Left ventricle myocardium inferior (tissue), 1 donor: ENCODE data around the gene TEC. TPM values are rescaled to one million over a fixed set of nuclear protein-coding genes. Genes with fewer than 3 reads are reported as not detected.
"Not testable (repeated sequence)": the region's sequence is repeated elsewhere in the genome, so short reads cannot be mapped to it uniquely, and the experiment has no call there.

Experiments used
- DNase-seq: peaks from one replicate; pipeline ENCODE4 v3.0.0-alpha.2; 2020
- H3K27ac ChIP-seq: fragments of 200-600 bp; replicated peaks from 2 replicates; pipeline ENCODE4 v1.8.0; 2021
- H3K27me3 ChIP-seq: fragments of 200-600 bp; 2 replicates; pipeline ENCODE4 v1.8.0; 2021; ENCODE audit warnings: low read depth
- H3K36me3 ChIP-seq: fragments of 200-600 bp; 2 replicates; pipeline ENCODE4 v1.8.0; 2021
- H3K4me1 ChIP-seq: fragments of 200-600 bp; 2 replicates; pipeline ENCODE4 v1.8.0; 2021
- H3K4me3 ChIP-seq: fragments of 200-600 bp; 2 replicates; pipeline ENCODE4 v1.8.0; 2021; ENCODE audit warnings: mild to moderate bottlenecking, moderate library complexity
- H3K9me3 ChIP-seq: fragments of 200-600 bp; replicated peaks from 2 replicates; pipeline ENCODE4 v1.8.0; 2021
- intact Hi-C: fragments of 100-400 bp; cut with micrococcal nuclease; formaldehyde crosslinking; loops from one replicate; pipeline ENCODE4 v1.11.0; 2022
- total RNA-seq: library from RNA; stranded (reverse); fragmentation: NEBNext Ultra II Directional; extraction: Animal tissue kit (Norgen Biotek cat#: 25700); gene quantifications from one replicate; pipeline ENCODE4 v1.2.1, GENCODE V29; 2021
- TF ChIP-seq, protein P1 (sequence below): fragments of 200-600 bp; IDR thresholded peaks from 2 replicates; pipeline ENCODE4 v1.8.0; 2021; ENCODE audit warnings: antibody characterized with exemption, mild to moderate bottlenecking, borderline replicate concordance
- donor health status: DM: no; HTN: yes; CAD: no; lungs with severe emphysema.

The TEC gene
- total RNA-seq, 1 donor from 2014 or later = 1.9 TPM

DNA sequence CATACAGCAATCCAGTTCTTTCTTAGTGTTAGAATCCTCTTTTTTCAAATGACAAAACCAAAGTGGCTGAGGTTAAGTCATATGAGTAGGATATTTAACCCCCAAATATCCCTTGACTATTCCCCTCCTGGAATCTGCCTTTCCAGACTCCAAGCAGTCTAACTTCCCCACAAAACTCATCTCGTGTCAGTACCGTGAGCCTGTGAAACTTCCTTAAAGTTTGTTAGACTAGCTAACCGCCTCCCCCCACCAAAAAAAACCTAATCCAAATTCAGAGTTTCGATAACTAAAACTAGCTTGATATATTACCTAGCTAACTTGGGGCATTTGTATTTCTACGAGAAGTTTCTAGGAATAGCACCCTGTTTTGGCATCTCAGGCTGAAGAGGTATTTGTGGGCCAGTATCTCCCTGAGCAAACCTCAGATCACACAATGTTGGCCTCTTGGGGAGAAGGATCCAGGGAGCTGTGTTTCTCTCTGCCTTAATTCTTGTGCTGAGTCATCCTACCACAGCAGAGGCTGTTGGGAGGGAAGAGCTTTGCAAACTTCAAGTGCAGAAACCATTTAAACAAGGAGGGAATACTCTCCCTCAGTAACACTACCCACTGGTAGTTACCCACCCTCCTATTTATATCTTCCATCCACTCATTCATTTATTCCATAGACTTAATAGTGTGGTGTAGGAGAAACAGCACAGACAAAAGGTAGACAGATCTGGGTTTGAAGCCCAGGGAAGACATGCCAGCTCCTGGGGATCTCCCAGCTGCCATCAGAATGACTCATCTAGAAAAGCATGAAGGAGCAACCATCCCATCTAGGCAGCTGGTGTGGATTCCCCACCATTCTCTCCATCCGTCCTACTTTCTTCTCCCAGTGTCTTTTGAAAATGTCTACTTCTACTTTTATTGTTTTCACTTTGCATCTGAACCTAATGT lies 96.3 kb downstream of the TEC start:
- intact Hi-C loops = no loop called here
- Histone ChIP-seq H3K36me3 (no peaks in the 10 kb centered on the region), H3K4me3 (no peak overlapping the region), H3K27ac (no peak overlapping the region), H3K9me3 (no peaks in the 10 kb centered on the region), H3K27me3 (no peaks in the 10 kb centered on the region), H3K4me1 (peaks cover 8% of the 10 kb centered on the region)
- no peak for DNase-seq
- TF ChIP-seq, protein P1, sequence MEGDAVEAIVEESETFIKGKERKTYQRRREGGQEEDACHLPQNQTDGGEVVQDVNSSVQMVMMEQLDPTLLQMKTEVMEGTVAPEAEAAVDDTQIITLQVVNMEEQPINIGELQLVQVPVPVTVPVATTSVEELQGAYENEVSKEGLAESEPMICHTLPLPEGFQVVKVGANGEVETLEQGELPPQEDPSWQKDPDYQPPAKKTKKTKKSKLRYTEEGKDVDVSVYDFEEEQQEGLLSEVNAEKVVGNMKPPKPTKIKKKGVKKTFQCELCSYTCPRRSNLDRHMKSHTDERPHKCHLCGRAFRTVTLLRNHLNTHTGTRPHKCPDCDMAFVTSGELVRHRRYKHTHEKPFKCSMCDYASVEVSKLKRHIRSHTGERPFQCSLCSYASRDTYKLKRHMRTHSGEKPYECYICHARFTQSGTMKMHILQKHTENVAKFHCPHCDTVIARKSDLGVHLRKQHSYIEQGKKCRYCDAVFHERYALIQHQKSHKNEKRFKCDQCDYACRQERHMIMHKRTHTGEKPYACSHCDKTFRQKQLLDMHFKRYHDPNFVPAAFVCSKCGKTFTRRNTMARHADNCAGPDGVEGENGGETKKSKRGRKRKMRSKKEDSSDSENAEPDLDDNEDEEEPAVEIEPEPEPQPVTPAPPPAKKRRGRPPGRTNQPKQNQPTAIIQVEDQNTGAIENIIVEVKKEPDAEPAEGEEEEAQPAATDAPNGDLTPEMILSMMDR = no peak

DNA sequence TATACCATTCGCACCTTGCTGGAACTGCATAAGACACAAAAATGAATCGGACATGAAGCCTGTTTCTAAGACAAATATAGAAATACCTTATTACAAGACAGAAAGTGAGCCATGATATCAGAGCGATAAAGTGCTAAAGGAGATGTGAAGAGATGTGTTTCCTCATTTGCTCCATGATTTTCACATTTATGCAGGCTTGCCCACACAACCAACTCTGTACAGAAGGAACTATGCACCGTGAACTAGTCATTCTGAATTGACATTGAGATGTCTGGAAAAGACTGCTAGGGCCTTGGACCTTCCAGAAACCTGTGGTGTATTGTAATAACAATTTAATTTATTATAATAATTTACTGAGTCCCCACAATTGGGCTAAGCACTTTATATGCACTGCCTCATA lies 97.0 kb downstream of the TEC start:
- no peaks in the 10 kb centered on the region for H3K27me3 ChIP-seq
- TF ChIP-seq, protein P1 = no peak
- no peak for DNase-seq
- intact Hi-C loops = no loop called here
- no peak overlapping the region for H3K4me3 ChIP-seq
- H3K9me3 ChIP-seq = no peaks in the 10 kb centered on the region
- peaks cover 8% of the 10 kb centered on the region for H3K4me1 ChIP-seq
- no peaks in the 10 kb centered on the region for H3K36me3 ChIP-seq
- H3K27ac ChIP-seq = no peak overlapping the region

DNA sequence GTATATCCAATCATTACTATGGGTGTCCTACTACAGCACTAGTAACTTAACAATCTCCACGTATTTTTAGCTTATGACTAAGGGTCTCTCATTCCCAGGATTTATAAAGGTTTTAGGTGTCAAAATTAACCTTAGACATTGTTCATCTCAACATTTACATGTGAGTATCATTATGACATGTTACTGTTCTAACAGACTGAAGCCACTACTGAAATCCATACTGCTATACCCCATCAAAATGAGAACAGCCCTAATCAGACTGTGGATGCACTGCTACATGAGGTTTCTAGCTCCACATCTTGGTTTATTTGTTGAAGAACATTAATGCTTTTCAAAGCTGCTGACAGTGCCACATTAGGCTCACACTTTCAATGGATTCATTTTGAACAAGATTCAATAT lies 100.0 kb downstream of the TEC start:
- H3K27ac ChIP-seq = no peak overlapping the region
- H3K4me1 ChIP-seq = peaks cover 8% of the 10 kb centered on the region
- no peak overlapping the region for H3K4me3 ChIP-seq
- TF ChIP-seq, protein P1 = no peak
- H3K9me3 ChIP-seq = no peaks in the 10 kb centered on the region
- intact Hi-C loops = no loop called here
- H3K36me3 ChIP-seq = no peaks in the 10 kb centered on the region
- H3K27me3 ChIP-seq = no peaks in the 10 kb centered on the region
- no peak for DNase-seq

DNA sequence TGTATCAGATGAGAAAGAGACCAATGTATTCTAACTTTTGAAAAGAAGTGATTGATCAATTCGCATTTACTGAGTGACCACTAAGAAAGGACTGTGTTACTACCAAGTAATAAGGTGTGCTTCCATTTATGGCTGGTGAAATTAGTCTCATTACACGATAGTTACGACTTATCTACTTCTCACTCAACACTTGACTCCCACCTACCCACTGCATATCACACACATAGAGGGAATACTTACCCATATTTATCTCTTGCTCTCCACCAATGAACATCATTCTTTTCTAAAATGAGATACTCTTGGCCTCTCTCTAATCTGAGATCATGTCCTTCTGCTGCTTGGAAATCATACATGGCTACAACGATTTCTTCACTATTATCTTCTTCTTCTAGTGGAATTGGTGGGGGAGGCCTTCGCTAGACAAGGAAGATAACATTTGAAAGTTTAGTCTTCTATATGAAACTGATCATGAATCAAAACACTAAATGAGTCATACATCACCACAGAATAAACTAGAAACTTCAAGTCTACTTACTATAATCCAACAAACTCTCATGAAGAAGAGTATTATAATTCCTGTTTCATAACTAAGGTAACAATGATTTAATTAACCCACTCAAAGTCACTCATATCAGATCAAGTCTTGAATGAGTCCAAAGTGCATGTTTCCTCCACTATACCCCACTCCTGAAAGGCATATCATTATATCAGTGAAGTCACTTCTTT lies 101.9 kb downstream of the TEC start:
- no peak overlapping the region for H3K27ac ChIP-seq
- TF ChIP-seq, protein P1 = no peak
- H3K4me3 ChIP-seq = no peak overlapping the region
- no peaks in the 10 kb centered on the region for H3K4me1 ChIP-seq
- no peaks in the 10 kb centered on the region for H3K27me3 ChIP-seq
- no peaks in the 10 kb centered on the region for H3K9me3 ChIP-seq
- intact Hi-C loops = no loop called here
- H3K36me3 ChIP-seq = no peaks in the 10 kb centered on the region
- no peak for DNase-seq

DNA sequence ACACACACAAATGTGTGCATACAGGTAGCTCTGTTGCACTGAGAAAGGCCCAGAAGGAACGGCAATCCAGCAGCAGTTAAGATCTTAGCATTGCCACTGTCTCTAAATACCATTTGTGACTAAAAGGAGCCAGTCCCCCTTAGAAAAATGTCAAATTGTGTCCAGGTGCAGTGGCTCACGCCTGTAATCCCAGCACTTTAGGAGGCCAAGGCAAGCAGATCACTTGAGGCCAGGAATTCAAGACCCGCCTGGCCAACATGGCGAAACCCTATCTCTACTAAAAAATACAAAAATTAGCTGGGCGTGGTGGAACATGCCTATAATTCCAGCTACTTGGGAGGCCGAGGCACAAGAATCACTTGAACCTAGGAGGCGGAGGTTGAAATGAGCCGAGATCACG lies 105.1 kb downstream of the TEC start:
- intact Hi-C loops, H3K27ac ChIP-seq, H3K4me1 ChIP-seq, DNase-seq, H3K9me3 ChIP-seq, H3K4me3 ChIP-seq, H3K27me3 ChIP-seq, H3K36me3 ChIP-seq: not testable (repeated sequence)

DNA sequence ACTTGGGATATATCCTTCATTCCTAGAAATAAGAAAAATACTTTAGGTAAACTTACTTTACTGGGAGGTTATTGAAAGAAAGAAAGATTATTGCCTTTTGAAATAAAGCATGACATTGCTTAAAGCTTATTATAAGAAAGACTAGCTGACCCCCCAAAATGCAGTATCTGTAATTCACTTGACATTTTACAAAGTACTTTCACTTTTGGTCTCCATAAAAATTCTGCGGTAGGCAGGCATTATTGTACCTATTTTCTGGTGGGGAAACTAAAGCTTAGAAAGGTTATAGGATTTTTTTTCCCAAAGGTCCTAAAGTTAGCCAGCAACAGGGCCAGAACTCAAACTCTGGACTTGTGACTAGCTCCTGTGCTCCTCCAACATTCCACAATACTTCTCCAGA lies 105.9 kb downstream of the TEC start:
- H3K4me3 ChIP-seq = no peak overlapping the region
- TF ChIP-seq, protein P1 = no peak
- intact Hi-C loops = no loop called here
- H3K27me3 ChIP-seq = no peaks in the 10 kb centered on the region
- H3K27ac ChIP-seq = no peak overlapping the region
- no peaks in the 10 kb centered on the region for H3K9me3 ChIP-seq
- no peaks in the 10 kb centered on the region for H3K36me3 ChIP-seq
- DNase-seq = no peak
- no peaks in the 10 kb centered on the region for H3K4me1 ChIP-seq
